Inflammatory macrophage treated with lipopolysaccharide for 1 hour (primary cell): ENCODE measurements around the gene COL3A1.

Source experiments
- DNase-seq, 2 donors: peaks; one replicate each; pipeline ENCODE4 v3.0.0-alpha.2; 2020 to 2022

COL3A1 gene

DNA sequence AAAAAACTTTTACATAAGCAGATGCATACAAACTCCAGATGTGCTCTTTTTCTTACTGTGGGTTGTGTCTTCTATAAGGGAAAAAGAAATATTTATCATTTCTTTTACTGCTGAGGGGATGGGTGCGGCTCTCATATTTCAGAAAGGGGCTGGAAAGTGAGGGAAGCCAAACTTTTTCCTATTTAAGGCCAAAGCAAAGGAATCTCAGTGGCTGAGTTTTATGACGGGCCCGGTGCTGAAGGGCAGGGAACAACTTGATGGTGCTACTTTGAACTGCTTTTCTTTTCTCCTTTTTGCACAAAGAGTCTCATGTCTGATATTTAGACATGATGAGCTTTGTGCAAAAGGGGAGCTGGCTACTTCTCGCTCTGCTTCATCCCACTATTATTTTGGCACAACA, at the start of gene COL3A1:
COL3A1 (plus strand) TSS at position 210 of the 400 bp plus-strand sequence; CDS start at position 327, 117 bp downstream.
- DNase-seq: no peak

DNA sequence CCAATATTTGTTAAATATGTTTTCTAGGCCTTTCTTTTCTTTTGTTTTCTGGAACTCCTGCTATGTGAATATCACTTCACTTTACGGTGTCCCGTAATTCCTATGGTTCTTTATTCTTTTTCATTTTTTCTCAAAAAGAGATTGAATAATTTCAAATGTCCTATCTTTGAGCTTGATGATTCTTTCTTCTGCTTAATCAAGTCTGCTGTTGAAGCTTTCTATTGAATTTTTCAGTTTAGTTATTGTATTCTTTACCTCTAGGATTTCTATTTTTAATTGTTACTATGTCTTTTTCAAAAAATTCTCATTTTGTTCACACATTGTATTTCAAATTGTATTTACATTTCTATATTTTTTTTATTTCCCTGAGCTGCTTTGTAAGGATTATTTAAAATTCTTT, 45.5 kb upstream of the COL3A1 start:
- no peak for DNase-seq

DNA sequence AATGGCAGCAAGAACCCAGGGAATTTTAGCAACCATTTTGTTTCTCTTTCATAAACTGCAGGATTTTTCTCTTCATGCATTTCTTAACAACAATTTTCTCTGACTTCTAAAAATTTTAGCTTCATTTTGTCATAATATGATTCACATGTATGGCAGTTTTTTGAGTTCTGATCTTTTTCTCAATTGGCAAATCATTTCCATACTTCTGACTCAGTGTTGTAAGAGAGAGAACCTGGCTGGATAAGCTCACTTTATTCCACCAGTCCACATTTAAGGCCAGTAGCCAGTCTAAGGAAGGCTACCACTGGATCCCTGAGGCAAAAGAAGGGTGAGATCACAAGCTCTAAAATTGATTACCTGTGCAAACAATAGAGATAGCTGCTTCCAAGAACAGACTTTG, 42.8 kb upstream of the COL3A1 start:
- DNase-seq: no peak

DNA sequence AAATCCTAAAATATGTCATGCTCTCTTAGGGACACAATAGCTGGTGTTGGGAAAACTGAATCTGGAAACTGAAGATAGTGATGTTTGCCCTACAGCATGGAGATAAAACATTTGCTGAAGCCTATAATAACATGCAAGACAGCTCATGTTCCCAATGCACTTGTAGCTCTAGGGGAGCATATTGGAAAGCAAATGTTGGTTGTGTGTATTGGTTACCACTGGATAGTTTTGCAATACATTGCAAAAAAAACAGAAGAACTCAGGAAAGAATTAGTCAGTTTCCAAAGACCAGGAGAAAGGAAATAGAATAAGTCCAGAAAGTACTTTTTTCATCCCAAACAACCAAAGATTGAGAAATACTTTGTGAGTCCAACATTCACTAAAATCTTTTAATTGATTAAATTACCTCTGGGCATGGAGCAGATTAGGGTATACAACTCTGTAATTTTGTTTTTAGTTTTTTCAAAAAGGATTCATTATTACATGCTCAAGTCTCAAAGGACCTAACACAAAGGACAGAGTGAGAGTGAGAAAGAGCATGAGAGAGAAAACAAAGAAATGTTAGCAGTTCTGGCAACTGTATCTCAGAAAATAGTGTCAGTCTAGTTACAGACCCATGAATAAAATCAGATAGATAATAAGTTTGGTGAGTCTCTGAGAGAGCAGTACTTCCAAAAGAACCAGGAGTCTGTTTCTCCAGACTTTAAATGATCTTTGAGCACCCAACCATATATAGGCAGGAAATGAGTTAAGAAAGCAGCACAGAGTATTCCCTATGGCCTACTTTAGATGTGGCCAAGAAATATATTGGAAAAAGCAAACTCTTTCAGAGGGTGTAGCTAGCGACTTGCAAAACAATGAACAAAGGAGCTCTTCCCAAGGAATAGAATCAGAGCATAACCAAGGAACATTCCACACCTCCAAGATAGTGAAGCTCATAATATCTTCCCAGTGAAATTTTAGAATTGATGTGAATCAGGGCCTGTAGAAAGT, 36.6 kb upstream of the COL3A1 start:
- no peak for DNase-seq

DNA sequence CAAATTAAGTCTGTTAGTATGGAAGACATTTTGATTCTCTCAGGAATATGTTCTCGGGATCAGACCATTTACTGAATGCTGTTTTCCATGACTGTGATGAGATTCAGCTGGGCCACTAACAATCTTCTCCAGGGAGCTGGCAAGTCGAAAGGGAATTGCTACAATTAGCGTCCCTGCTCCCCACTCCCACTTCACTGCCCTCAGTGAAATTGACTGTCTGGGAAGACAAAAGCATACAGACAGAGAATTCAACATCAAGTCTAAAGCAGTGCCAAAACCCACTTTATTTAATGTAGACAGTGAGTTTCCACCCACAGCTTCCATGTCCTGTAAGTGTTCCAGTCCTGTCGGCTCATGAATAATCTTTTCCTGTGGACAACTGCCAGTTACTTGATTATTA, 34.0 kb upstream of the COL3A1 start:
- no peak for DNase-seq

DNA sequence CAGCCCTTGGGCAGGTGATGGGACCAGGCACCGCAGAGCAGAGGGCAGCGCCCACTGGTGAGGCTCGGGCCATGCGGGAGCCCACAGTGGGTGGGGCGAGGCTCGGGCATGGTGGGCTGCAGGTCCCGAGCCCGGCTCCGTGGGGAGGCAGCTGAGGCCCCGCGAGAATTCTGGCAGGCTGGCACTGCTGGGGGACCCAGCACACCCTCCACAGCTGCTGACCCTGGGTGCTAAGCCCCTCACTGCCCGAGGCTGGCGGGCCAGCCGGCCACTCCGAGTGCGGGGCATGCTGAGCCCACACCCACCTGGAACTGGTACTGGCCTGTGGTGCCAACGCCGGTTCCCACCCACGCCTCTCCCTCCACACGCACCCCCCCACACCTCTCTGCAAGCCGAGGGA, 29.7 kb upstream of the COL3A1 start:
- no peak for DNase-seq

DNA sequence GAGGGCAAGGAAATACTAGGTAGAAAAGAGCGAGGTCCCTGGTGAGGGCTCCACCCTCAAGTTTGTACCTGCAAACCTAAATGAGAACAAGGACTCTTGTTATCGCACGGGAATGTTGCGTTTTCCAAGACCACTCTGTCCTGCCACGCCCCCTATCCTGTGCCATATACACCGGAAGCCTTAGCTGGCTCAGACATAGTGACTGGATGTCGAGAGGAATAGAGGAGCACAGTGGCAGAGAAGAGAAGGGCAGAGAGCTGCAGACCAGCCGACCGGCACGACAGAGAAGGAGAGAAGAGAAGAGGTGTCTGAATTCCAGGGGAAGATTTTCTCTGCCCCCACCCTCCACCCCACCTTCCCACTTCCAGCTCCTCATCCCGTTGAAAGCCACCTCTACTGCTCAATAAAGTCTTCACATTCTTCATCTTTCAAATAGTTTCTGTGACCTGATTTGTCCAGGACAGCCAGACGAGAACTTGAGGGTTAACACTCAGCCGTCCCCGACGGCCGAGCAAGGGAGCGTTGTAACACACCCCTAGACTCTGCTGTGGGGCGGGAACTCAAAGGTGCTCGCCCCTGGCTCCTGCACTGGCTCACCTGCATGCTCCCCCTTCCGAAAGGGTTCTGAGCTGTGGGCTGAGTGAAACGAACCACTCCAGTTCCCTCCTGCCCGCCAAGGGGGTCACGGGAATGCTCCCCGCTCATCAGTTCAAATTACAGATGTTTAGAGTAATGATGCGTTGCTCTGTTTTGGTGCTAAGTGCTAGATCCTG, 24.9 kb upstream of the COL3A1 start:
- no peak for DNase-seq

DNA sequence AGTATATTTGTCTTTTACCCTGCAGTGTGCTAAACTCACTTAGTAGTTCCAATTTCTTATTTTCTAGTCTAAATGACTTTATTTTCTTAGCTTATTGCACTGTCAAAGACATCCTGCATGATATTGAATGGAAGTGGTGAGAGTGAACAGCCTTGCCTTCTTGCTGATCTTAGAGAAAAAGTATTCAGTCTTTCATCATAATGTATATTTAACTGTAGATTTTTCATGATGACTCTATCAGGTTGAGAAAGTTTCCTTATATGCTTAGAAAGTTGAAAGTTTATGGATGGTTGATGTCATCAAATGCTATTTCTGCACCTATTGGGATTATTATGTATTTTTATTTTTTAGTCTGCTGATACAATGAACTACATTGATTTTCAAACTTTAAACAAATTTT, 21.3 kb upstream of the COL3A1 start:
- DNase-seq: no peak

DNA sequence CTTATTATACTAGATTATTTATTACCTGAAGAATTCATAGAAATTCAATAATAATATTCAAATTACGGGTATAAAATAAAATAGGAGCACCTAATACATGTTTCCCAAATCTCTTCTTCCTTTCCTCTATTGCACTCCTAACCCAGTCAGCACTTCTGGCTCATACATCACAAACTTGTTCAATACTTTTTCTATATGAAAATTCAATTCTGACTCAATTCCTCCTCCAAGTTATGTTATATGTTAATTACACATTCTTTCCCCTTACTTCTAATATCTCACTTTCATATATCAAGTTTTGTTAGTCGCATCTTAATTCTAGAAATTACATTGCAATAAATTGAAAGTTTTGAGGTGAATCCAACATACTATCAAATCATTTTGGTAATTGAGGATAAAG, 17.9 kb upstream of the COL3A1 start:
- no peak for DNase-seq

DNA sequence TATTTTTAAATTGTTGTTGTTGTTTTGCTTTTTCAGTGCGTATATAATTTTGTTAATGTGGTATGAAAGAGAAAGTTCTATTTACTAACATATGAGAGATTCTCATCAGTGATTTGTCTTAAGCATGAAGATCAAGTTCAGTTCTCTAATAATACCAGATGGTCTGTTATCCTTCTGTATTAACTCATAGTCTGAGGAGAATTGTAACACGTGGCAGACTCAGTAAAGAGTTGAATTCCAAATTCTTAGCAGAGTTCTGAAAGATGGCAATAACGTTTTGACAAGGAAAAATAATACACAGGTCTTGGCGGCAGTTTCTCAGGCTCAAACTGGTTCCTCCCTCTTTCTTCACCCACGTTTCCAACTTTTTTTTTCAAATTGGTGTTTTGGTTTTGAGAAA, 17.2 kb upstream of the COL3A1 start:
- no peak for DNase-seq

DNA sequence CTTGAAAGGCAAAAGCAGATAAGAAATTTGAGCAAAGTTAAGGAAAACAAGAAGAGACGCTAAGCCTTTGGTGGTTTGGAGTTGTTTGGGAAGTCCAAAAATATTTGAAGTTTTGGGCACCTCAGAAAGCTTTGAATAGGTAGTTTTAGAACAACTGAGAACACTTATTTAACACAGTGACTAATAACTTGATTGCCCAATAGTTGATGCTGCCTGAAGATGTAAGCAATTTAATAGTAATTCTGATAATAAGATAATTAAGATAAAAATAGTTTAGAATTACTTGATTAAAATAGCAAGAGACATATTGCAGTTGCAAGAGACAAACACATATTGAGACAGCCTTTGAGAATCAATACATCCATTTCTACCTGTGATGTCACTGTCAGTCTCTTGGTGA, 16.5 kb upstream of the COL3A1 start:
- no peak for DNase-seq

DNA sequence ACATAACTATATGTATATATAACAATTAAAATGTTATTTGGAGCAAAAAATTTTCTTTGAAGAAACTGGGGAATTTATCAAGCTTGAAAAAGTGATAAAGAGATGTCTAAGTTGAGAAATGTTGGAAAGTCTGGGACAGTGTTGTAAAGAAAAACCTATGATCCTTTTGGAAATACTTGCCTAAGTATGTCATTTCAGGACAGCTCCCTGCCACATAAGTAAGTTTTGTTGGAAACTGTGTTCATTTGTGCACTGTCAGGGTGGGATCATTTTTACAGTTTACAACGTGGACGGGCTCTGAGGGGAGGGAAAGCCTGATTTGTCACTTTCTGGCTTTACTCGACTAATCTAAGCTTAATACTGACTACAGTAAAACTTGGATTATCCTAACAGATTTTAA, 10.4 kb upstream of the COL3A1 start:
- no peak for DNase-seq

DNA sequence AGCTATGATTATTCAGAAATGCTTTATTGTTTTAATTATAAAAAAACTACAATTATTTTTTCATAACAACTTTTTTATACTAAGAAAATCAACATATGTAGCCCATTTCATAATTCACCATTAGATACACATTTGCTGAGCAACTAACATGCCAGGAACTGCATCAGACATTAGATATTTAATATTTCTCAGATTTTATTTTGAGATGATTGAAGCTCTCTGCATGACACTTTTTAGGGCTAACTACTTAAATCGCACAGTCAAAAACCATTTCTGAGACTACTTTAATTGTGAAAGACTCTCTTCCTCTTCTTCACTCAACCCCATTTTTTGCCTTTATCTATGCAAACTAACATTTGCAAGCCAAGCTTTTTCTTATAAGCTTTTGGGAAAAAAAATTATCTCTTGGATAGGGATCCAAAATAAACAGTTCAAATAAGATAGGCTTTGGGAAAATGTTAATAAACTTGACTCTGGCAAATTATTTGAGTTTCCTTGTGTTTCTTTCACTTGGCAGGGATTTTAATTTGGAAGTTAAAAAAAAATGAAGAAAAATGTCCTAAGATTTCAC, 9.1 kb upstream of the COL3A1 start:
- DNase-seq: no peak

DNA sequence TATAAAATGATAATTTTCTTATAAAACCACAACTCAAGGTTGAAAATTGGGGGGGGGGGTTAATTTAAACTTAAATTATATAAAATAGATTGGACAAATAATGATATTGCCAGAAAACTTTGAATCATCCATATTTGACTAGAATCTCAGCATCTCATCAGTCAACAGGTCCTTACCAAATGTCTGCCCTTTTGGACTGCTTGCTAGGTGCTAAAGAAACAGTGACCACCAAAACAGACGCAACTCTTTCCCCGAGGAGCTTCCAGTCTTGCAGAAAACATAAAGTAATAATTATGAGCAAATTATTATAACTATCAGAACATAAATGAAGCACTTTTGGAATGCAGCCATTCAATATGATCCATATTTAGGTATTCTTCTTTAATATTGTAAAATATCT, 8.6 kb upstream of the COL3A1 start:
- no peak for DNase-seq

DNA sequence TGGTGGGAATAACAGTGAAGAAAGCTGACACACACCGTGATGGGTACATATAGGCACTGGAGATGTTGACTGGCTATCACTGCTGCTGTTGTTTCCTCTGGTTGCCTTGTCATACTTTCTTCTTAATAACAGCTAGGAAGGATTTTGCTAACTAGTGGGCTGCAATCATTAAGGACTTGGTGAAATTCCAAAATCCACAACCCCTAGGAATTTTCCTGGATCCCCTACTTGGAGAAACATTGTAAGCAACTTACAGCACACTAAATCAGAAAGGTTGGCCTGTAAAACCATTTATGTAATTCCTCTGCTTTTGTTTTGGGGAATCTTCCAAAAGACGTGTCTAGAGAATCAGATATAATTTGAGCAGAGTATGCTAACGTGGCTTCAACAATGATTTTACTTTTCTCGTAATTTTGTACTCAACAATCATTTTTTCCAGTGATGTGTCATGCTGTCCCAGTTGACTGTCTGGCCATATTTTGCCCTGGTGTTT, 8.0 kb upstream of the COL3A1 start:
- no peak for DNase-seq

DNA sequence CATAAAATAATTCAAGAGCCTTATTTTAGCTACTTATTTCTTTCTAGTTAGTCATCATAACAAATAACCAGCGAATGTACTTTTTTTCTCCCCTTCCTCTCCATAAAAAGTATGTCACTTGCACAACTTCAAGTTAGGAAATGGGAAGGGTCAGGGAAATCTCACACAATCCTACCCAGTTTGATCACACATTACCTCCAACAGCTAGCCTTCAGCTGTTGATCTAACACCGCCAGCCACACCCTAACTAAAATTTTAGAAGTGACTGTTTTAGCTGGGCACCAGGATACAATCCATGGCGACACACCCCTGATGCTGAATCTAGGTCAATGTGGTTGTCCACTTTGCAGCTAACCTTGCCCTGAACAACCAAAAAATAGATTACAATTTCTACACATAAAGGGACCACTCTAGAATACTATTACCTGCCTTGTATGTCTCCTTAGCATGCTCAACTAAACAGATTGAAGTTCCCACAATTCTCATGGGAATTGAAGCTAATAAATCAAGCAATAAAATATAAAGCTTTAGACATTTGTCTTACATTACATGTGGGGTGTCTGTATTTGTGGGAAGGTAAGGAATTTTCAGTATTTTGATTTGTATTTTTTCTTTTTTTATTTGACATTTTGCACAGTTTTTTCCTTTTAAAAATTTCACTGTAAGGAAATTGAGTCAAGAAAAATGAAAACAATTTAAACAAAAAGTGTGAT, 7.3 kb upstream of the COL3A1 start:
- no peak for DNase-seq

DNA sequence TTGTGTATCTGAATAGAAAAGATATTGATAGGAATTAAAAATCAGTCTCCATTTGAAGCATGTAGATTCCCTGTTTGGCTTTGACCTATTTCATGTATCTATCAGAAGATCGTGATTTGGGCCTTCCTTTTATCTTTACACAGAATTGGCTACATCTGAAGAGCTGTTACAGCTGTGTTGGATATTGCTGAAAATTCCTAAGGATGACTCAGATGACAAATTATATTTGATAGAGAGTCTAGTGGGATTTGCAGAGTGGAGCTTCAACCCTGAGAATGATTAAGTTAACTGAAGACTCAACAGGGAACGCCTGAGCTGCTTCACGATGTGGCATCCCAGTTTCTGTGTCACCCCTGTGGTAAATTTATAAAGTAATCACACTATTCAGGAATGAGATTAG, 4.9 kb upstream of the COL3A1 start:
- no peak for DNase-seq

DNA sequence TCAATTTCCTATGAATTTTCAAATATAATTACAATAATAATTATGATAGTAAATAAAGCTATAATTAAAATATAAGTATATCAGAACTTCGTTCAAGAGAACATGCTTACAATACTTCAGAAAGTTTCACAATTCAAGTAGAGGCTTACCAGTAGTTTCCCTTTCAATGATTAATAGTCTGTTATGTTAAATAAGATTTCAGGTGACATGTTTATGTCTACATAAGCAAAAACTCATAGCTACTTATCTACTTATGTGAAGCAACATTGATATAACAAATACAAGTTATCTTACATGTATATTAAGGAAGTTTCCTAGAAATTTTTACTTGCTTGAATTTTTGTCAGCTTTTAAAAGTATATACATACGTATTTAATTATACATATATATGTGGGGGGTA, 4.5 kb upstream of the COL3A1 start:
- DNase-seq: no peak

DNA sequence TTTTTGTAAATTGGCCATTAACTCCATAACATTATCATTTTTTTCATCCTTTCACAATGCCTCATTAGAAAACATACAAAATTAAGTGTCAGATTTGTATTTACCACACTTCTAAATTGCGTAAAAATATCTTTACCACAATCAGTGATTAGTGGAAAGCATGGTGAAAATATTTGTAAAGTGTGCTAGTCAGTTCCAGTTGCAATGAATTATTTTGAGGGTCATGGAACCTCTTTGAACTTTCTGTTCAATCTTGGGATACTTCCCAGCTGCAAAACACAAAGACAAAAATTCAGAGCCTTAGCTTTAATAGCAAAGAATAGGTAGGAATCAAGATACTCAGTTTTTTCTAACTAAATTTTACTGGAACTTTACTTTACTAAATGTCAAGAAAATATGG, 4.0 kb upstream of the COL3A1 start:
- DNase-seq: no peak

DNA sequence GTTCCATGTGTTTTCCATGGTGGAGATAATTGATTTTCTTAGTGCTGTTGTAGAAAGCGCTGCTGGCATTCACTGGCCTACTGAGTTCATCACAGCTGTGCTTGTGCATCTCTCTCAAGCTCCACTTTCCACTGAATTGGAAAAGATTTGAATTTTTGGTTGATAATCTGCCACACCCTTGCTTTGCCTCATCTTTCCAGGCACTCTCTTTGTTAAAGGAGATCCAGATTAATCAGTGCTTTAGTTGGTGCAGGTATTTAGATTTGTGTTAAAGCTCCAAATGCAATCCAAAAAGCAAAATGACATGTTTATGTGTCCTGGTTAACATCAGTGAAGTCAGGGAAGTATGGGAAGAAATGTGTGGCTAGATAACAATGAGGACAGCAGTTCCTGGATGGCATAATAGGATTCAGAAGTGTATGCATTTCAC, 2.7 kb upstream of the COL3A1 start:
- DNase-seq: no peak

DNA sequence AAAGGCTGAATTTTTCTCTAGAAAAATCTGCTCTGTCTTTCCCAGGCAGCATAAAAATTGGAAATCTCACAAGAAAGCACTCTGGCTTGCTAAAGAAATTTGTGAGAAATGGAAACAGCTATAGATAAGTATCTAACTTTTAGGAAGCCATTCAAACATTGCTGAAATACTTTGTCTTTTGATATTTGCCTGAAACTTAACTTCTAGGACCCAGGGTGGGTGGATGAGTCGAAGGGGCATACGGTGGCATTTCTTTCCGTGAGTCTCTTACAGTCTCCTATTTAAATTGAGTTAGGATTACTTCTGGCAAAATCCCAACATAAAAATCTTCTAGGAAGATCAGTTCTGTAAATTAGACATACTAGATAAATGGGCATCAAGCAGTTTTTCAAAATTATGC, 532 bp upstream of the COL3A1 start:
- no peak for DNase-seq

DNA sequence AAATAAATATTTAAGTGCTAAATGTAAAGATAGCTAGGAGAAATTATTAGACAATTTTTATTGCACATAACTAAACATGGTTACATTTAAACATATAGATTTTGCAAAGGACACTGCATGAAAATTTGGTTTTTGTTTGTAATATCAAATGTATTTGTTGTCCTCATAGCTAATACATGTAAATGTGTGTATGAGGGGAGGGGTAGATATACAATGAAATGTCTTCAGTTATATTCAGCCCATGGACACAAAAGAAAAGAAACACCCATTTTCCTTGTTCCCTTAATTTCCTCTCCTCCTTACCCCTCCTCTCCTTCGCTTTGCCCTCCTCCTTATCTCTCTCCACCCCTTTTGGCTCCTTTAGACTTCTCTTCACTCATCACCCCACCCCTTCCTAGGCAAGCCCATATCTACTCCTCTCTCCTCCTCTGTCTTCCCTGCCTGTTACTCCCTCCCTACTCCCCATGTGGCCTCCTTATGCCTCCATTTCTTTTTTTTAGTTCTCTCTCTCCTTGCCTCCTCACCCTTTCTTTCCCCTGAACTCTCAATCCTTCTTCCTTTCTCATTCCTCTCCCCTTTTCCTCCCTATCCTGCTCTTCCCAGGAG, 1.4 kb downstream of the COL3A1 start:
- no peak for DNase-seq
